Nephron (organoid): ENCODE results near the gene BLMH.

Experiments used
- H3K27ac Mint-ChIP-seq, 3 experiments: 2 replicates each; pipeline ENCODE4 v1.8.0; 2020; ENCODE audit warnings: mixed read lengths in 3 of 3, mild to moderate bottlenecking in 2 of 3, moderate library complexity in 1 of 3
- H3K27me3 Mint-ChIP-seq: 2 replicates; pipeline ENCODE4 v1.8.0; 2021; ENCODE audit warnings: low read depth, mild to moderate bottlenecking, moderate library complexity, mixed read lengths
- H3K36me3 Mint-ChIP-seq: 2 replicates; pipeline ENCODE4 v1.8.0; 2020; ENCODE audit warnings: low read depth, mixed read lengths
- H3K4me1 Mint-ChIP-seq: 2 replicates; pipeline ENCODE4 v1.8.0; 2020; ENCODE audit warnings: mixed read lengths
- H3K4me3 Mint-ChIP-seq, 3 experiments: 2 replicates each; pipeline ENCODE4 v1.8.0; 2020; ENCODE audit warnings: mild to moderate bottlenecking in 3 of 3, mixed read lengths in 3 of 3, moderate library complexity in 2 of 3
- H3K9me3 Mint-ChIP-seq: 2 replicates; pipeline ENCODE4 v1.8.0; 2020; ENCODE audit warnings: mixed read lengths
- CTCF ChIP-seq, 3 experiments: fragments of 200-600 bp; sonication (generic); IDR thresholded peaks; one replicate each; pipeline ENCODE4 v1.5.0; 2021; ENCODE audit warnings: antibody characterized with exemption in 3 of 3; ENCODE audit not compliant: unreplicated experiment in 3 of 3

The BLMH gene

GRCh38 chr17:30211371-30211770, 80.4 kb downstream of the BLMH start:
- Mint-ChIP-seq H3K4me3 (no peak overlapping the region), H3K9me3 (no peaks in the 10 kb centered on the region), H3K4me1 (no peaks in the 10 kb centered on the region), H3K36me3 (no peaks in the 10 kb centered on the region), H3K27ac (no peak overlapping the region), H3K27me3 (peaks cover 12% of the 10 kb centered on the region)
- no peak for TF ChIP-seq CTCF (IDR thresholded peaks at IDR 0.05; ENCODE audit: unreplicated experiment in 3 of 3)

- H3K4me1 Mint-ChIP-seq: no peaks in the 10 kb centered on the region
- no peak overlapping the region for H3K27ac Mint-ChIP-seq
- H3K27me3 Mint-ChIP-seq: peaks cover 12% of the 10 kb centered on the region
- H3K4me3 Mint-ChIP-seq: no peak overlapping the region
- no peaks in the 10 kb centered on the region for H3K36me3 Mint-ChIP-seq
- TF ChIP-seq CTCF (IDR thresholded peaks at IDR 0.05; ENCODE audit: unreplicated experiment in 3 of 3): no peak
- no peaks in the 10 kb centered on the region for H3K9me3 Mint-ChIP-seq
These were observed 80.8 kb downstream of the BLMH start for GRCh38 chr17:30210901-30211300.

- Mint-ChIP-seq H3K4me1 (no peaks in the 10 kb centered on the region), H3K9me3 (no peaks in the 10 kb centered on the region), H3K27ac (no peak overlapping the region), H3K27me3 (peaks cover 12% of the 10 kb centered on the region), H3K36me3 (no peaks in the 10 kb centered on the region), H3K4me3 (no peak overlapping the region)
- no peak for TF ChIP-seq CTCF (IDR thresholded peaks at IDR 0.05; ENCODE audit: unreplicated experiment in 3 of 3)
These were observed 81.4 kb downstream of the BLMH start for GRCh38 chr17:30210366-30210765.

GRCh38 chr17:30209930-30210329, 81.8 kb downstream of the BLMH start:
- peaks cover 12% of the 10 kb centered on the region for H3K27me3 Mint-ChIP-seq
- no peaks in the 10 kb centered on the region for H3K36me3 Mint-ChIP-seq
- H3K9me3 Mint-ChIP-seq: no peaks in the 10 kb centered on the region
- H3K27ac Mint-ChIP-seq: no peak overlapping the region
- no peak for TF ChIP-seq CTCF (IDR thresholded peaks at IDR 0.05; ENCODE audit: unreplicated experiment in 3 of 3)
- H3K4me1 Mint-ChIP-seq: no peaks in the 10 kb centered on the region
- H3K4me3 Mint-ChIP-seq: no peak overlapping the region

- Mint-ChIP-seq H3K4me3 (no peak overlapping the region), H3K27ac (no peak overlapping the region), H3K4me1 (no peaks in the 10 kb centered on the region), H3K9me3 (no peaks in the 10 kb centered on the region), H3K36me3 (no peaks in the 10 kb centered on the region), H3K27me3 (peaks cover 12% of the 10 kb centered on the region)
- TF ChIP-seq CTCF (IDR thresholded peaks at IDR 0.05; ENCODE audit: unreplicated experiment in 3 of 3): no peak
These were observed 83.5 kb downstream of the BLMH start for GRCh38 chr17:30208214-30208613.

GRCh38 chr17:30207655-30208054, 84.1 kb downstream of the BLMH start:
- H3K4me1 Mint-ChIP-seq: no peaks in the 10 kb centered on the region
- no peak overlapping the region for H3K27ac Mint-ChIP-seq
- no peak for TF ChIP-seq CTCF (IDR thresholded peaks at IDR 0.05; ENCODE audit: unreplicated experiment in 3 of 3)
- peaks cover 12% of the 10 kb centered on the region for H3K27me3 Mint-ChIP-seq
- H3K36me3 Mint-ChIP-seq: no peaks in the 10 kb centered on the region
- H3K9me3 Mint-ChIP-seq: no peaks in the 10 kb centered on the region
- no peak overlapping the region for H3K4me3 Mint-ChIP-seq
